HG02678 (cell line): ENCODE measurements around the gene GRID1.
"Not testable (repeated sequence)": the region's sequence is repeated elsewhere in the genome, so short reads cannot be mapped to it uniquely, and the experiment has no call there.

Experiments
- ATAC-seq: cut with Tn5 transposase; IDR thresholded peaks from one replicate; pipeline ENCODE4 v1.9.1; 2021; ENCODE audit warnings: mild to moderate bottlenecking, moderate library complexity; ENCODE audit not compliant: unreplicated experiment

Gene GRID1

GRCh38 chr10:85863301-85864172, 503.1 kb downstream of the GRID1 start:
- no peak for ATAC-seq

- no peak for ATAC-seq
These were observed 503.8 kb downstream of the GRID1 start for GRCh38 chr10:85862771-85863170.

- ATAC-seq, result no peak
These were observed 504.9 kb downstream of the GRID1 start for GRCh38 chr10:85861513-85862197.

- no peak for ATAC-seq
These were observed 506.7 kb downstream of the GRID1 start for GRCh38 chr10:85859859-85860258.

GRCh38 chr10:85858776-85859515, 507.6 kb downstream of the GRID1 start:
- no peak for ATAC-seq

GRCh38 chr10:85857791-85858190, 508.8 kb downstream of the GRID1 start:
- ATAC-seq, result no peak

GRCh38 chr10:85857305-85857704, 509.3 kb downstream of the GRID1 start:
- no peak for ATAC-seq

- no peak for ATAC-seq
These were observed 514.7 kb downstream of the GRID1 start for GRCh38 chr10:85851934-85852333.

- ATAC-seq, result no peak
These were observed 515.3 kb downstream of the GRID1 start for GRCh38 chr10:85851325-85851724.

GRCh38 chr10:85850736-85851135, 515.9 kb downstream of the GRID1 start:
- no peak for ATAC-seq

- ATAC-seq, result no peak
These were observed 517.3 kb downstream of the GRID1 start for GRCh38 chr10:85849315-85849714.

GRCh38 chr10:85848756-85849155, 517.8 kb downstream of the GRID1 start:
- no peak for ATAC-seq

GRCh38 chr10:85847085-85847484, 519.5 kb downstream of the GRID1 start:
- no peak for ATAC-seq

- ATAC-seq, result not testable (repeated sequence)
These were observed 527.9 kb downstream of the GRID1 start for GRCh38 chr10:85838660-85839059.

GRCh38 chr10:85832988-85833387, 533.6 kb downstream of the GRID1 start:
- ATAC-seq, result no peak

- ATAC-seq, result no peak
These were observed 535.2 kb downstream of the GRID1 start for GRCh38 chr10:85831422-85831821.

- no peak for ATAC-seq
These were observed 540.2 kb downstream of the GRID1 start for GRCh38 chr10:85826377-85826776.

- no peak for ATAC-seq
These were observed 555.2 kb downstream of the GRID1 start for GRCh38 chr10:85811405-85811804.

- no peak for ATAC-seq
These were observed 555.9 kb downstream of the GRID1 start for GRCh38 chr10:85810674-85811073.

- no peak for ATAC-seq
These were observed 571.1 kb downstream of the GRID1 start for GRCh38 chr10:85795460-85795859.

GRCh38 chr10:85794553-85794952, 572.0 kb downstream of the GRID1 start:
- ATAC-seq, result no peak

- ATAC-seq, result no peak
These were observed 574.1 kb downstream of the GRID1 start for GRCh38 chr10:85792533-85792858.
